GM18507 (cell line): ENCODE data around the gene ALDH3B1.

Source experiments
- DNase-seq: peaks from one replicate; pipeline ENCODE4 v3.0.0; 2011; ENCODE audit warnings: low read depth; ENCODE audit not compliant: insufficient read length; ENCODE audit errors: extremely low spot score
- FAIRE-seq: peaks from 2 replicates; lab custom pipeline; 2011; peaks lifted over from hg19 to GRCh38; lab: Jason Lieb, UNC

The ALDH3B1 gene

GRCh38 chr11:67996622-67997474 is 13.3 kb upstream of the ALDH3B1 start:
- FAIRE-seq (no peak), DNase-seq (no peak)

- DNase-seq, result no peak
- no peak for FAIRE-seq
Measured at GRCh38 chr11:67997475-67997921, 12.6 kb upstream of the ALDH3B1 start.

- no peak for DNase-seq
- no peak for FAIRE-seq
Measured at GRCh38 chr11:67998150-67999045, 11.7 kb upstream of the ALDH3B1 start.

- FAIRE-seq, result no peak
Measured at GRCh38 chr11:67999201-67999629, 10.9 kb upstream of the ALDH3B1 start.

GRCh38 chr11:67999704-68000103 is 10.4 kb upstream of the ALDH3B1 start:
- DNase-seq (no peak), FAIRE-seq (no peak)

More at GRCh38 chr11:67999201-67999629, 10.9 kb upstream of the ALDH3B1 start:
- no peak for DNase-seq

- FAIRE-seq, result peak; percentile 92
- no peak for DNase-seq
Measured at GRCh38 chr11:68002575-68002937, 7.6 kb upstream of the ALDH3B1 start.

- no peak for DNase-seq
- FAIRE-seq, result no peak
Measured at GRCh38 chr11:68002938-68003845, 6.9 kb upstream of the ALDH3B1 start.

GRCh38 chr11:68003846-68004550 is 6.1 kb upstream of the ALDH3B1 start, which contains the start of gene UNC93B1:
Gene UNC93B1 (minus strand): TSS chr11:68004097. CDS start chr11:68004043, 54 bp downstream.
- FAIRE-seq, result peak; percentile 93
- peak; percentile 76 for DNase-seq

- FAIRE-seq, result no peak
- DNase-seq, result no peak
Measured at GRCh38 chr11:68004551-68005335, 5.4 kb upstream of the ALDH3B1 start.

- FAIRE-seq, result no peak
- no peak for DNase-seq
Measured at GRCh38 chr11:68006606-68007166, 3.4 kb upstream of the ALDH3B1 start.

GRCh38 chr11:68007498-68008380 is 2.4 kb upstream of the ALDH3B1 start:
- DNase-seq (no peak), FAIRE-seq (no peak)

GRCh38 chr11:68008381-68009337 is 1.5 kb upstream of the ALDH3B1 start:
- FAIRE-seq, result no peak

GRCh38 chr11:68009391-68010089 is 587 bp upstream of the ALDH3B1 start:
- FAIRE-seq (no peak), DNase-seq (no peak)

More at GRCh38 chr11:68008381-68009337, 1.5 kb upstream of the ALDH3B1 start:
- no peak for DNase-seq

GRCh38 chr11:68011051-68011943 is 1.2 kb downstream of the ALDH3B1 start:
- DNase-seq, result no peak
- no peak for FAIRE-seq
